GM12878 (cell line): Measurements from ENCODE around the gene KANK4. TPM values are rescaled to one million over a fixed set of nuclear protein-coding genes. Genes with fewer than 3 reads are reported as not detected.

Experiments
- ATAC-seq: fragments of 200-7000 bp; cut with Tn5 transposase; 3 replicates; pipeline ENCODE4 v1.9.1; 2020; ENCODE audit warnings: mild to moderate bottlenecking, moderate library complexity
- BruUV-seq: library from RNA; stranded (reverse); fragments of 400-500 nt; replicated peaks from 2 replicates; lab custom pipeline; 2021; lab: Mats Ljungman, UMichigan
- CTCF ChIA-PET: fragments of 300-600 bp; sonication (Branson Sonifier 250); formaldehyde crosslinking; extraction: SDS; loops from one replicate; lab custom pipeline; 2021; ENCODE audit warnings: inconsistent platforms; lab: Yijun Ruan, JAX
- POLR2A ChIA-PET: fragments of 350-600 bp; formaldehyde crosslinking; extraction: SDS; loops from one replicate; lab custom pipeline; 2021; ENCODE audit warnings: inconsistent platforms; lab: Charles Lee
- RAD21 ChIA-PET: fragments of 300-600 bp; sonication (Branson Sonifier 250); formaldehyde crosslinking; loops from one replicate; lab custom pipeline; 2023; ENCODE audit warnings: antibody characterized with exemption; ENCODE audit not compliant: unreplicated experiment; lab: Charles Lee
- SMC1A ChIA-PET: fragments of 300-600 bp; sonication (Branson Sonifier 250); formaldehyde crosslinking; loops from one replicate; lab custom pipeline; 2023; ENCODE audit not compliant: unreplicated experiment, uncharacterized antibody; lab: Charles Lee
- DNase-seq: peaks from one replicate; pipeline ENCODE4 v3.0.0-alpha.2; 2011; ENCODE audit warnings: low read depth, low spot score
- FAIRE-seq: peaks from 3 replicates; lab custom pipeline; 2011; peaks lifted over from hg19 to GRCh38; lab: Jason Lieb, UNC
- H2AFZ ChIP-seq: 2 replicates; pipeline ENCODE4 v1.6.0; 2011; ENCODE audit warnings: low read depth, low read length, control low read depth; ENCODE audit not compliant: control insufficient read depth
- H3K27ac ChIP-seq: 2 replicates; pipeline ENCODE4 v1.5.1; 2011; ENCODE audit warnings: control low read depth; ENCODE audit not compliant: control insufficient read depth, insufficient read depth
- H3K27me3 ChIP-seq, 2 experiments: replicated peaks in 1 of 2; 2 replicates each; pipeline versions ENCODE4 v1.6.0 to v1.6.1; 2011; ENCODE audit warnings: low read length in 1 of 2; ENCODE audit not compliant: control insufficient read depth in 2 of 2, insufficient read depth in 2 of 2
- H3K36me3 ChIP-seq, 2 experiments: 2 replicates each; pipeline ENCODE4 v1.5.1; 2011; ENCODE audit warnings: low read length in 1 of 2; ENCODE audit not compliant: control insufficient read depth in 2 of 2, insufficient read depth in 2 of 2
- H3K4me1 ChIP-seq: 2 replicates; pipeline ENCODE4 v1.6.1; 2011; ENCODE audit warnings: mild to moderate bottlenecking, low read length, moderate library complexity, mixed read lengths; ENCODE audit not compliant: control insufficient read depth, insufficient read depth
- H3K4me2 ChIP-seq: 2 replicates; pipeline ENCODE4 v1.6.0; 2011; ENCODE audit warnings: control low read depth; ENCODE audit not compliant: control insufficient read depth, insufficient read depth
- H3K4me3 ChIP-seq: fragments of 200-600 bp; sonication (generic); 2 replicates; pipeline ENCODE4 v1.5.1; 2016
- H3K79me2 ChIP-seq: 2 replicates; pipeline ENCODE4 v1.6.0; 2011; ENCODE audit warnings: low read length; ENCODE audit not compliant: control insufficient read depth, insufficient read depth
- H3K9ac ChIP-seq: 2 replicates; pipeline ENCODE4 v1.8.0; 2011; ENCODE audit warnings: low read length, control low read depth, mixed read lengths; ENCODE audit not compliant: control insufficient read depth, insufficient read depth
- H3K9me3 ChIP-seq: replicated peaks from 3 replicates; pipeline ENCODE4 v1.5.1; 2011; ENCODE audit warnings: mild to moderate bottlenecking, low read length; ENCODE audit not compliant: control insufficient read depth, insufficient read depth
- H4K20me1 ChIP-seq: 2 replicates; pipeline ENCODE4 v1.6.0; 2011; ENCODE audit not compliant: control insufficient read depth, insufficient read depth
- EGR1 ChIP-seq, 2 experiments: IDR thresholded peaks; 1 replicate in 1 of 2; 2 replicates in 1 of 2; pipeline ENCODE4 v1.6.1; 2011 to 2012; ENCODE audit warnings: low read depth in 2 of 2, low read length in 2 of 2, borderline replicate concordance in 1 of 2, mild to moderate bottlenecking in 1 of 2, moderate library complexity in 1 of 2
- MTA2 ChIP-seq: fragments of 450-650 bp; IDR thresholded peaks from 2 replicates; pipeline ENCODE4 v1.6.1; 2016; ENCODE audit warnings: low read depth, mild to moderate bottlenecking, moderate library complexity
- RBBP5 ChIP-seq: fragments of 200-600 bp; sonication (generic); conservative IDR thresholded peaks from 2 replicates; pipeline ENCODE4 v1.6.1; 2016
- TCF3 ChIP-seq: IDR thresholded peaks from 2 replicates; pipeline ENCODE4 v1.6.1; 2012; ENCODE audit warnings: low read depth, mild to moderate bottlenecking, low read length, borderline replicate concordance; ENCODE audit not compliant: insufficient read depth
- WGBS: methylation state at CpG from one replicate; pipeline ENCODE4 v1.1.6; 2016; ENCODE audit warnings: low lambda C conversion rate; ENCODE audit not compliant: insufficient replicate concordance, insufficient coverage; ENCODE audit errors: missing lambda C conversion rate; 5-methylcytosine and 5-hydroxymethylcytosine counted together
- in situ Hi-C: fragments of 300-500 bp; cut with MboI; formaldehyde crosslinking; loops from 9 replicates; pipeline ENCODE4 v1.14.3; 2018; ENCODE audit warnings: mixed read lengths
- intact Hi-C: fragments of 100-400 bp; cut with micrococcal nuclease; formaldehyde crosslinking; loops from one replicate; pipeline ENCODE4 v1.14.2; 2022; ENCODE audit not compliant: unreplicated experiment
- polyA plus RNA-seq, 11 experiments: library from polyadenylated mRNA; depleted of rRNA in 4 of 11; unstranded in 6 of 11; stranded (reverse) in 5 of 11; fragments of >200 nt; fragmentation: Nextera tagmentation in 4 of 11; fragmentation: Illumina TruSeq in 1 of 11; extraction: Ambion mirVana in 4 of 11; extraction: Trizol in 1 of 11; gene quantifications; 1 replicate in 1 of 11; 2 replicates in 10 of 11; pipeline versions ENCODE4 v1.2.1 to v1.2.3, GENCODE V29; 2011 to 2016; ENCODE audit warnings: inconsistent platforms in 2 of 11, missing spikeins in 2 of 11, low read depth in 1 of 11
- total RNA-seq, 4 experiments: library from RNA; depleted of rRNA in 3 of 4; stranded (reverse); fragments of >200 nt in 3 of 4; fragmentation: Illumina TruSeq in 1 of 4; extraction: Trizol in 1 of 4; gene quantifications; 2 replicates each; pipeline versions ENCODE4 v1.2.1 to v1.2.3, GENCODE V29; 2013 to 2021
- TF ChIP-seq, protein P1 (sequence below): fragments of 150-350 bp; IDR thresholded peaks from 2 replicates; pipeline ENCODE4 v1.6.1; 2014; ENCODE audit warnings: mild to moderate bottlenecking, low read depth, low read length
- TF ChIP-seq, protein P2 (sequence below): IDR thresholded peaks from 2 replicates; pipeline ENCODE4 v1.6.1; 2012; ENCODE audit warnings: low read depth, low read length, improper control_type of control experiment
- TF ChIP-seq, protein P3 (sequence below): IDR thresholded peaks from 2 replicates; pipeline ENCODE4 v1.6.1; 2011; ENCODE audit warnings: low read depth, low read length, improper control_type of control experiment, borderline replicate concordance

The KANK4 gene
- total and polyA plus RNA-seq, 10 of the 15 experiments (the other 5 are each of a cell fraction or from before 2014, with no cell fraction given), result not detected

DNA sequence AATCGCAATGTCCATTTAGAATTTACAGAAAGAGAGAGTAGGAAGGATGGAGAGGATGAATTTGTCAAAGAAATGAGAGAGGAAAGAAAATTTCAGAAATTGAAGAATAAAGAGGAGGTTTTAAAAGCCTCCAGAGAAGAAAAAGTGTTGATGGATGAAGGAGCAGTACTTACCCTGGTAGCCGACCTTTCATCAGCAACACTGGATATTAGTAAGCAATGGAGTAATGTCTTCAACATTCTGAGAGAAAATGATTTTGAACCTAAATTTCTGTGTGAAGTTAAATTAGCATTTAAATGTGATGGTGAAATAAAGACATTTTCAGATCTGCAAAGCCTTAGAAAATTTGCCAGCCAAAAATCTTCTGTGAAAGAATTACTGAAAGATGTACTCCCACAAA is 112.0 kb downstream of the KANK4 start:
- no peaks in the 10 kb centered on the region for H4K20me1 ChIP-seq
- H3K4me2 ChIP-seq, result no peak overlapping the region
- in situ Hi-C loops (no loop called here), intact Hi-C loops (no loop called here)
- H3K4me1 ChIP-seq, result no peaks in the 10 kb centered on the region
- no peak overlapping the region for H2AFZ ChIP-seq
- no peak overlapping the region for H3K9ac ChIP-seq
- 70% methylated on average over 2 of the region's 2 CpGs for WGBS
- H3K27ac ChIP-seq, result no peak overlapping the region
- SMC1A ChIA-PET, result no interaction called here
- no peaks in the 10 kb centered on the region for H3K79me2 ChIP-seq
- FAIRE-seq, result no peak
- POLR2A ChIA-PET, result no interaction called here
- no peaks in the 10 kb centered on the region; the same call in 2 of the 3 replicates for H3K9me3 ChIP-seq
- no peak for ATAC-seq
- DNase-seq, result no peak
- CTCF ChIA-PET, result interaction anchor here (0.7 kb wide), 1 partner anchor 396 kb away, joined by 3 read pairs; no protein-coding TSS in a partner anchor
- BruUV-seq, result no TSS peak
- no peak overlapping the region for H3K4me3 ChIP-seq
- H3K36me3 ChIP-seq, result no peaks in the 10 kb centered on the region
- no peak for TF ChIP-seq RBBP5
- no peak for TF ChIP-seq TCF3
- no peak for TF ChIP-seq EGR1 (IDR thresholded peaks at IDR 0.05; ENCODE audit: borderline replicate concordance in 1 of 2, low read depth in 2 of 2, low read length in 2 of 2)
- TF ChIP-seq, protein P1, sequence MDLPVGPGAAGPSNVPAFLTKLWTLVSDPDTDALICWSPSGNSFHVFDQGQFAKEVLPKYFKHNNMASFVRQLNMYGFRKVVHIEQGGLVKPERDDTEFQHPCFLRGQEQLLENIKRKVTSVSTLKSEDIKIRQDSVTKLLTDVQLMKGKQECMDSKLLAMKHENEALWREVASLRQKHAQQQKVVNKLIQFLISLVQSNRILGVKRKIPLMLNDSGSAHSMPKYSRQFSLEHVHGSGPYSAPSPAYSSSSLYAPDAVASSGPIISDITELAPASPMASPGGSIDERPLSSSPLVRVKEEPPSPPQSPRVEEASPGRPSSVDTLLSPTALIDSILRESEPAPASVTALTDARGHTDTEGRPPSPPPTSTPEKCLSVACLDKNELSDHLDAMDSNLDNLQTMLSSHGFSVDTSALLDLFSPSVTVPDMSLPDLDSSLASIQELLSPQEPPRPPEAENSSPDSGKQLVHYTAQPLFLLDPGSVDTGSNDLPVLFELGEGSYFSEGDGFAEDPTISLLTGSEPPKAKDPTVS, result no peak
- TF ChIP-seq, protein P2, sequence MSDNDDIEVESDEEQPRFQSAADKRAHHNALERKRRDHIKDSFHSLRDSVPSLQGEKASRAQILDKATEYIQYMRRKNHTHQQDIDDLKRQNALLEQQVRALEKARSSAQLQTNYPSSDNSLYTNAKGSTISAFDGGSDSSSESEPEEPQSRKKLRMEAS, result no peak
- TF ChIP-seq, protein P3, sequence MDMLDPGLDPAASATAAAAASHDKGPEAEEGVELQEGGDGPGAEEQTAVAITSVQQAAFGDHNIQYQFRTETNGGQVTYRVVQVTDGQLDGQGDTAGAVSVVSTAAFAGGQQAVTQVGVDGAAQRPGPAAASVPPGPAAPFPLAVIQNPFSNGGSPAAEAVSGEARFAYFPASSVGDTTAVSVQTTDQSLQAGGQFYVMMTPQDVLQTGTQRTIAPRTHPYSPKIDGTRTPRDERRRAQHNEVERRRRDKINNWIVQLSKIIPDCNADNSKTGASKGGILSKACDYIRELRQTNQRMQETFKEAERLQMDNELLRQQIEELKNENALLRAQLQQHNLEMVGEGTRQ, result no peak
- no peak for TF ChIP-seq MTA2
- RAD21 ChIA-PET, result no interaction called here
- no peaks in the 10 kb centered on the region for H3K27me3 ChIP-seq
